22Rv1 (cell line): ENCODE measurements around the gene PDAP1.

ENCODE experiments used
- H3K27ac ChIP-seq: fragments of 450-650 bp; 2 replicates; pipeline ENCODE4 v1.5.1; 2017
- CTCF ChIP-seq: fragments of 450-650 bp; IDR thresholded peaks from 2 replicates; pipeline ENCODE4 v1.5.1; 2017; ENCODE audit warnings: mild to moderate bottlenecking
- ZFX ChIP-seq: fragments of 450-650 bp; IDR thresholded peaks from 2 replicates; pipeline ENCODE4 v1.6.1; 2017; ENCODE audit warnings: antibody characterized with exemption, borderline replicate concordance

The PDAP1 gene

GRCh38 chr7:99422186-99422585 lies 13.8 kb upstream of the PDAP1 start:
- H3K27ac ChIP-seq = peak overlapping the region; percentile 53

GRCh38 chr7:99420986-99421385 lies 12.6 kb upstream of the PDAP1 start:
- TF ChIP-seq CTCF (no peak), ZFX (no peak)
- H3K27ac ChIP-seq = peak overlapping the region; percentile 53

More at GRCh38 chr7:99422186-99422585, 13.8 kb upstream of the PDAP1 start:
- TF ChIP-seq ZFX (no peak), CTCF (no peak)

GRCh38 chr7:99420213-99420612 lies 11.8 kb upstream of the PDAP1 start:
- TF ChIP-seq CTCF = no peak
- TF ChIP-seq ZFX = no peak
- peak overlapping the region; percentile 53 for H3K27ac ChIP-seq

- H3K27ac ChIP-seq = peak overlapping the region; percentile 53
- TF ChIP-seq CTCF (no peak), ZFX (no peak)
These were observed 11.1 kb upstream of the PDAP1 start for GRCh38 chr7:99419323-99420021.

- H3K27ac ChIP-seq = peak overlapping the region; percentile 53
- TF ChIP-seq ZFX (no peak), CTCF (no peak)
These were observed 9.9 kb upstream of the PDAP1 start for GRCh38 chr7:99418260-99418659.

- peak; percentile 92 for TF ChIP-seq CTCF
- H3K27ac ChIP-seq = peak overlapping the region; percentile 53
These were observed 7.2 kb upstream of the PDAP1 start for GRCh38 chr7:99415513-99416127.

GRCh38 chr7:99410635-99411034 lies 2.2 kb upstream of the PDAP1 start:
- TF ChIP-seq ZFX (no peak), CTCF (no peak)

More at GRCh38 chr7:99410635-99411034, 2.2 kb upstream of the PDAP1 start:
- H3K27ac ChIP-seq = peak overlapping the region; percentile 96; the same call in 1 of the 2 replicates
